ENCODE measurements around the gene OTOGL.

GRCh38 chr12:80118565-80119324 lies 19.4 kb downstream of the OTOGL start:
- TF ChIP-seq NFIC (IDR thresholded peaks at IDR 0.05; ENCODE audit: borderline replicate concordance) (no peak), USF1 (IDR thresholded peaks at IDR 0.05; ENCODE audit: borderline replicate concordance, low read depth) (no peak), TAF1 (IDR thresholded peaks at IDR 0.05; ENCODE audit: borderline replicate concordance, low read depth, low read length) (no peak), IRF3 (IDR thresholded peaks at IDR 0.05; ENCODE audit: low read depth, low read length) (no peak), JUND (IDR thresholded peaks at IDR 0.05) (no peak), POLR2AphosphoS5 (IDR thresholded peaks at IDR 0.05; ENCODE audit: low read depth, low read length) (no peak), SIN3A (IDR thresholded peaks at IDR 0.05; ENCODE audit: borderline replicate concordance, low read depth, low read length) (no peak), RXRA (IDR thresholded peaks at IDR 0.05; ENCODE audit: borderline replicate concordance, low read depth) (no peak), SMC3 (IDR thresholded peaks at IDR 0.05; ENCODE audit: low read depth, low read length) (no peak), RCOR1 (IDR thresholded peaks at IDR 0.05; ENCODE audit: low read length) (no peak), PBX3 (IDR thresholded peaks at IDR 0.05) (no peak)
- TF ChIP-seq, protein P1, sequence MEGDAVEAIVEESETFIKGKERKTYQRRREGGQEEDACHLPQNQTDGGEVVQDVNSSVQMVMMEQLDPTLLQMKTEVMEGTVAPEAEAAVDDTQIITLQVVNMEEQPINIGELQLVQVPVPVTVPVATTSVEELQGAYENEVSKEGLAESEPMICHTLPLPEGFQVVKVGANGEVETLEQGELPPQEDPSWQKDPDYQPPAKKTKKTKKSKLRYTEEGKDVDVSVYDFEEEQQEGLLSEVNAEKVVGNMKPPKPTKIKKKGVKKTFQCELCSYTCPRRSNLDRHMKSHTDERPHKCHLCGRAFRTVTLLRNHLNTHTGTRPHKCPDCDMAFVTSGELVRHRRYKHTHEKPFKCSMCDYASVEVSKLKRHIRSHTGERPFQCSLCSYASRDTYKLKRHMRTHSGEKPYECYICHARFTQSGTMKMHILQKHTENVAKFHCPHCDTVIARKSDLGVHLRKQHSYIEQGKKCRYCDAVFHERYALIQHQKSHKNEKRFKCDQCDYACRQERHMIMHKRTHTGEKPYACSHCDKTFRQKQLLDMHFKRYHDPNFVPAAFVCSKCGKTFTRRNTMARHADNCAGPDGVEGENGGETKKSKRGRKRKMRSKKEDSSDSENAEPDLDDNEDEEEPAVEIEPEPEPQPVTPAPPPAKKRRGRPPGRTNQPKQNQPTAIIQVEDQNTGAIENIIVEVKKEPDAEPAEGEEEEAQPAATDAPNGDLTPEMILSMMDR (IDR thresholded peaks at IDR 0.05): no peak
- TF ChIP-seq, protein P2, sequence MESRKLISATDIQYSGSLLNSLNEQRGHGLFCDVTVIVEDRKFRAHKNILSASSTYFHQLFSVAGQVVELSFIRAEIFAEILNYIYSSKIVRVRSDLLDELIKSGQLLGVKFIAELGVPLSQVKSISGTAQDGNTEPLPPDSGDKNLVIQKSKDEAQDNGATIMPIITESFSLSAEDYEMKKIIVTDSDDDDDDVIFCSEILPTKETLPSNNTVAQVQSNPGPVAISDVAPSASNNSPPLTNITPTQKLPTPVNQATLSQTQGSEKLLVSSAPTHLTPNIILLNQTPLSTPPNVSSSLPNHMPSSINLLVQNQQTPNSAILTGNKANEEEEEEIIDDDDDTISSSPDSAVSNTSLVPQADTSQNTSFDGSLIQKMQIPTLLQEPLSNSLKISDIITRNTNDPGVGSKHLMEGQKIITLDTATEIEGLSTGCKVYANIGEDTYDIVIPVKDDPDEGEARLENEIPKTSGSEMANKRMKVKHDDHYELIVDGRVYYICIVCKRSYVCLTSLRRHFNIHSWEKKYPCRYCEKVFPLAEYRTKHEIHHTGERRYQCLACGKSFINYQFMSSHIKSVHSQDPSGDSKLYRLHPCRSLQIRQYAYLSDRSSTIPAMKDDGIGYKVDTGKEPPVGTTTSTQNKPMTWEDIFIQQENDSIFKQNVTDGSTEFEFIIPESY (IDR thresholded peaks at IDR 0.05; ENCODE audit: borderline replicate concordance, low read depth): no peak
